Eye (tissue), 1 donor: Measurements from ENCODE around the gene PXN.
"Not testable (repeated sequence)": the region's sequence is repeated elsewhere in the genome, so short reads cannot be mapped to it uniquely, and the experiment has no call there.

ENCODE experiments used
- DNase-seq: peaks from one replicate; pipeline ENCODE4 v3.0.0-alpha.2; 2015

Gene PXN

DNA sequence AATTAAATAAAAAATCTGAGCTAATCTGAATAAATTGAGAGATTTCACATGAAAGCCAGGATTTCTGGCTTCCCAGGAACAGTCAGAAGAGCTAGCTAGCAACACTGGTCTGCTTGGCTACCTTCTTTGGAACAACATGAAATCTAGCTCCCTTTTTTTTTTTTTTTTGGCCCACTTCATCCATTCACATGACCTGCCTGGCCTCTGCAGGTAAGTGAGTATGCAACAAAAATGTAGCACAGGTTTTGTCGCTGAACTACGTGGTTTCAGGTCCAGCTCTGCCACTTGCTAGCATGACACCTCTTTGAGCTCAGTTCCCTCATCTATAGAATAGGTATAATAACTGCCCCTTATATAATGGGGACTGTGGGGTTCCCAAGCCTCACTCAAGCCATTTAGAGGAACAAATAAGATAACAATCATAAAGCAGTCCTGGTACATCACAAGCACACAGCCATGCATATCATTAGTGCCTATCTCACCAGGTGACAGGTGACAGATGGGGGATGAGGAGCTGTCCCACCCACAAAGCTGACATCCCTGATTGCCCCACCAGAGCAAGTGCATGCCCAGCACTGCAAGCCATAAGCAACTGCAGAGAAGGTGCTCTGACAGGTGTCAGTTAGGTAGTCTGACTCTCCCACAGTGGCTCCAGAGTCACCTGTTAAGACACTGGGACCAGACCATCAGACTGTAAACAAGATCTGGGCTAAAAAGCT is 25.6 kb downstream of the PXN start:
- no peak for DNase-seq

DNA sequence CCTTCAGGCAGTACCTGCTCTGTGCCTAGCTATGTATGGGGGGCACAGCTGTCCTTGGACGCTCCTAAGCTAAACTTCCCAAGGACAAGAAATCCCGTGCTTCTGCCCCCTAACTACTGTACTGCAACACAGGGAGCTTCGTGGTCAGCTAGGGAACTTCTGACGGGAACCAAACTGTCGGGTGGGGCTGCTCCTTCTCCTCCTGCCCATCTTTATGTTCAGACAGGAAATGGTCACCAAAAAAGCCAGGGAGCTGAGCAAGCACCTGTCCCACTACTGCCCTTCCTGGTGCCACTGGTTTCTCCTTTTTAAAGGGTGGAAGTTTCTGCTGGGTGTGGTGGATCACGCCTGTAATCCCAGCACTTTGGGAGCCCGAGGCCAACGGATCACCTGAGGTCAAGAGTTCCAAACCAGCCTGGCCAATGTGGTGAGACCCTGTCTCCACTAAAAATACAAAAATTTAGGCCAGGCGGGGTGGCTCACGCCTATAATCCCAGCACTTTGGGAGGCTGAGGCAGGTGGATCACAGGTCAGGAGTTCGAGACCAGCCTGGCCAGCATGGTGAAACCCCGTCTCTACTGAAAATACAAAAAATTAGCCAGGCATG is 26.6 kb downstream of the PXN start:
- no peak for DNase-seq

DNA sequence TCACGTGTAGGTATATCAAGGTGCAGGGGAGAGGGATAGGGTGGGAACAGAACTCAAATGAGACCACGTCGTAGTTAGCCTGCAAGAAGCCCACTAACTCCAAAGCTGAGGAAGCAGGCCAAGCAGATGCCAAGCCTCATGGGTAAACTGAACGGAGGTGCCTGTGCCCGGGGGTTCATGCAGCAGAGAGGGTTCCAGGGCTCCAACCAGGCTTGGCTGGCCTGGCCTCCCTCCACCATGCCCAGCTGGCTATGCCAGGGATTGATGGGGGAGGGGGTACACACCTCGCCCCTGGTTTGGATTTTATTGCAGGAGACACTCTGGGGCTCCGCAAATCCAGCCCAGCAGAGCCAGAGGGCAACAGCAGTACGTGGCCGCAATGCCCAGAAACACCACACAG is 27.3 kb downstream of the PXN start:
- DNase-seq = no peak

DNA sequence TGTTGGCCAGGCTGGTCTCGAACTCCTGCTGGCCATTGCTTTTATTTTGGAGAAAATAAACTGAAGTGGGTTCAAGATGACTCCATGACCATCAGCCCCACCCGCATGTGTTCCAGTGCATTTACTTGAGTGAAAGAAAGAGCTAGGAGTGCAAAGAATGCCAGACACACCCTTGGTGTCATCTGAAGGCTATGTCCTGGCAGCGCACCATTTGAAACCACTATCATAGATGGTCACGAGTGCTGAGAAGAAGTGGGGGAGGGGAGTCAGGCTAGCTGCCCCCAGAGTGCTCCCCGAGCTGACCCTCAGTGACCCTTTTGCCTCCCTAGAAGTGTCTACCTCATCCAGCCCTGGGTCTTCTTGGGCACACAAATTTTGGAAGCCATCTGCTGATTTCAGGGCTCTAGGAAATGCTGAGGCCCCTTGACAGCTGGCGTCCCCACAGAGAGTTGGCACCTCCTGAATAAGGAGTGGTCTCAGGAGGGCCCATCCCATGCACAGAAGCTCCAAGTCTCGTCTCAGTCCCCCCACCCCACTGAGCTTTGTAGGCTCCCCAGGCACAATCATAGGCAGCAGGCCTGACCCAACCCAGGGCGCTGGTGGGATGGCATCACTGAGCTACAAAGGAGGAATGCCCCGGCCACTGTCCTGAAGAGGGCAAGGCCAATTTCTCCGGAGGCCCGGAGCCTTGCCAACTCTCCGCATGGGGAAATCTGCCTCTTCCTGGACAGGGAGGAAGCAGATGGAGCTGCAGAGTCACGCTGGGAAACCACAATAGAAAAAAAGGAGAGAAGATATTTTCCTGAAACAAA is 28.0 kb downstream of the PXN start:
- no peak for DNase-seq

DNA sequence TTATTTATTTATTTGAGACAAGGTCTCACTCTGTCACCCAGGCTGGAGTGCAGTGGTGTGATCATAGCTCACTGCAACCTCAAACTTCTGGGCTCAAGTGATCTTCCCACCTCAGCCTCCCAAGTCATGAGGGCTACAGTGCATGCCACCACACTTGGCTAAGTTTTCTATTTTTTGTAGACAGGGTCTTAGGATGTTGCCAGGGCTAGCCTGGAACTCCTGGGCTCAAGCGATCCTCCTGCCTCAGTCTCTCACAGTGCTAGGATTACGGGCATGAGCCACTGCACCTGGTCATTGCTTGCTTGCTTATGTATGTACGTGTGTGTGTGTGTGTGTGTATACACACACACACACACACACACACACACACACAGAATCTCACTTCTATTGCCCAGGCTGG is 28.7 kb downstream of the PXN start:
- not testable (repeated sequence) for DNase-seq

DNA sequence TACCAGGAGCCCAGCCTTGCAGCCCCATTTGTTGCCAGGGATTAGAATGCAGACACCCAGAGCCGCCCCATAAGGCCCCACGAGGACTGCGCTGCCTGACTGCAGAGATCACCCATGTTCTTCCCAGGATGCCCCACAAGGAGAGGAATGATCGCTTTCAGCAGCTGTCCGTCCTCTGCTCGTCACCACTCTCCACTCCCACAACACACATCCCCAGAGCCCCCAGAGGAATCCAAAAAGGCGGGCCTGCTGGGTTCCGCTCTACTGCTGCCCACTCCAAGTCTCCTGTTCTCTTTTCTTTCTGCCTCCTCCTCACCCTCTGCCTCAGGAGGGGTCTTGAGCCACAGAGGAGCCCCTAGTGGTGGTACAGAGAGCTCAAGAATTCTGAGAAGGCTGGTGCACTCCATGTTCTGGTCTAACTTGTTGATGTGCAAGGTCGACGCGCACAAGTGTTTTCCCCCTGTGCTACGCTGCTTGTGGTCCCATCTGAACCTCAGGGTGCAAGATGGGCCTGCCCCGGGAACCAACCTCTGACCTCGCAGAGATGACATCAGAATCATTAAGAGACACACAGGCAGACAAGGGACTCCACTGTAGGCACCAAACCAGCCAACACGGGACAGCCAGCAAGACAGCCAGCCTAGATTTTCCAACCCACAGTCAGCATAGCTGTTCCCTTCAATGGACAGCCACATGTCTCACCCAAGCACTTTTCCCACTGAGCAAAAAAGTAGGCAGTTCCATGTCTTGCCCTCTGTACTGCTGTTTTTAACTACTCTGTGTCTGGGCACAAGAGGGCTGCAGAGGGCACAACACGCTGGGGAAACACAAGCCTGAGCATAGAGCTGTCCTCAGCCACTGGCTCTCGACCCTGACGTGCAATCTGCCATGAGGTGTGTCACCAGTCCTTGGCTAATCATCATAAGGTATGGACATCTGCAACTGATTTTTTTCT is 29.9 kb downstream of the PXN start:
- peak; percentile 75 for DNase-seq

DNA sequence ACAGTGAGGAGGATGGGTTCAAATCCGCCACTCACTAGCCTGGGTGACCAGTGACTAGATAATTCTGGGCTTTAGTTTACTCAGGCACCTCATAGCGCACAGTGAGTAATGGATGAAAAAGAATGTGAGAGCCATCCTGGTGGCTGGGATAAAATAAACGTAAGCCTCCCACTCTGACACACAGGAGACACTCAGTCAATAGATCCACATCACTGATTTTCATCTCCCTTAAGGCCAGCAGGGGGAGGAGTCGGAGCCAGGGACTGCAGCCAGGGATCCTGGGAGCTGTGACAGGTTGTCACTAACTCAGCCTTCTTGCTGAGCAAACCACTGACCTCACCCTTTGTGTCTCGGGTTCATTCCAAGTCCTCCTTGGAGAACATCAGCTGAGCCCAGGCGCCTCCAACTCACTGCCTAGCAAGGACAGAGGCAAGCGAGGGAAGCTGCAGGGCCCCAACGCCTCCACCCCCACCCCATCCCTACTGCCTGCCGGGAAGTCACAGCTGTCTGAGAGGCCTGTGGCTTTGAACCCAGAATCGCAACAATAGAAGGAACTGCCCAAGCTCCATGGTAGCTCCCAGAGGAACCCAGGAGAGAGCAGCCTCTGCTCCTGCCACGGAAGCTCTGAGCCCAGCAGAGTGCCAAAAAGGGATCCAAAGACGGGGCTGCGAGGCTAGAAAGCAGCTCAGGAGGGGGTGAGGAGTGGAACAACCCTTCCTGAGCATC is 30.7 kb downstream of the PXN start:
- peak; percentile 94 for DNase-seq

DNA sequence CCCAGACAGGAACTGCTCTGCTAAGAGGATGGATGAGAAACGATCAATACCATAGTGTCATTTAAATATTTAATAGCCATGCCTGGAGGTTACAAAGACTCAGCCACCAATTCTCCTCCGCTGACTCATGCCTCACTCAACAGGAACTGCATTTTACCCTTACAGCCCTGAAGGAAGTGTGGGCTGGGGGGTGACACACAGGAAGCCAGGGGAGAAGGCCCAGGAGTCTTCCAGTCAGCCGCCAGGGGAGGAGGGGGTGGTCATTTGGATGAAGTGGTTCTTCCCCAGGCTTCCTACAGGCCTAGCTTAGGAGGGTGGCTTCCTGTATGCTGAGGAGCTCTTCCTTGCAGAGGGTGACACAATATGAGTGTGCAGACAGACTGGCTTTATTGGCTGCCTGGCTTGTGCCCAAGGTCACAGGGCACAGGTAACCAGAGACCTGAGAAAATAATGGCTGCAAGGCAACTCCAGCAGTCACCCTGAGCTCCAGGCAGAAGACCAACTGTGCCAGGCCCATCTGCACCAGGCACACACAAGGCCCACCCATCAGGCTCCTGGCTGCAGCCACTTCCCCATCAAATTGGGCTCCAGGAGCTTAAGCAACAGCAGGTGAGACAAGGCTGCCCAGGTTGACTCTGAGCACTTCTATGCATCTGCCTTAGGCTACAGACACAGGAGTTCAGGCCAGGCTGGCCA is 34.1 kb downstream of the PXN start:
- peak; percentile 68 for DNase-seq

DNA sequence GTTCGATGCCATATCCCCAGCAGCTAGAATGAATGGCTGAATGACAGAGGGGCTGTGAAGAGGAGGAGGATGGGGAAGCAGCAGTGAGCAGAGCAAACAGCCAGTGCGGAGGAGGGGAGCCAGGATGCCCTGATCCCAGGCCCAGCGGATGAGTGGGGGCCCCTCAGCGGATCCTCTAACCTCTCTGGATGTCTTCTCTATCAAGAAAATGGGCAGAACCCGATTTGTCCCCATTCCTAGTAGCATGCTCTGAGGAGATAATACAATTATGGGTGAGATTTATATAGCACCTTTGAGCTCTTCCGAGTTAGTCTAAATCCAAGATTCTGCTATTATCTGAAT is 34.6 kb downstream of the PXN start:
- DNase-seq = no peak

DNA sequence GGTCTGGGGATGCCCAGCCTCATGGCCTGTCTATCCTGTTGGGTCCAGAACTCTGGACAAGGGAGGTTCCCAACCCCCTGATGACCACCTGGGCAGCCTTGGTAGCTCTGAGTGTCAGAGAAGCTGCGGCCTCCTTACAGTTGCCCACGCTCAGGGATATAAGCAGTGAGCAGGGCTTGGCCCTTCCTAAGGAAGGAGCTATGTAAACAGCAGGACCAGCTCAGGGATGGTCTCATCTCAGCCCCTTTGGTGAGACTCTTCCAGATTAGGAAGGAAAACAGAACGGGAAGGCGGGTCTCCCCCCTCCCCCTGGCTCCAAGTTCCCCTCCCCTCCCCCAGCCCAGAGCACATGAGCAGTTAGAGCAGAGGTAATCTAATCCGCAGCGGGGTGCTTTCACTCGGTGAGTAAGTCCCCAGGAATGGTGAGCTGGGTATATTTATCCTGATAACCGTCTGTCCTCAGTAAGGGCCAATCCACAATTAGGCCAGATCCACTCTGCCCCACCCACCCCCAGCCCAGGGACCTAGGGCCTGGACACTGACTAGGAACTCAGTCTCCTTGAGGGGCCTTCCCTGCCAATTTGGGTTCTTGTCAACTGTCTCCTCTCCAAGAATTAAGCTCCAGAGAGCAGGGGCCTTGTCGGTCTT is 35.1 kb downstream of the PXN start:
- DNase-seq = peak; percentile 88

DNA sequence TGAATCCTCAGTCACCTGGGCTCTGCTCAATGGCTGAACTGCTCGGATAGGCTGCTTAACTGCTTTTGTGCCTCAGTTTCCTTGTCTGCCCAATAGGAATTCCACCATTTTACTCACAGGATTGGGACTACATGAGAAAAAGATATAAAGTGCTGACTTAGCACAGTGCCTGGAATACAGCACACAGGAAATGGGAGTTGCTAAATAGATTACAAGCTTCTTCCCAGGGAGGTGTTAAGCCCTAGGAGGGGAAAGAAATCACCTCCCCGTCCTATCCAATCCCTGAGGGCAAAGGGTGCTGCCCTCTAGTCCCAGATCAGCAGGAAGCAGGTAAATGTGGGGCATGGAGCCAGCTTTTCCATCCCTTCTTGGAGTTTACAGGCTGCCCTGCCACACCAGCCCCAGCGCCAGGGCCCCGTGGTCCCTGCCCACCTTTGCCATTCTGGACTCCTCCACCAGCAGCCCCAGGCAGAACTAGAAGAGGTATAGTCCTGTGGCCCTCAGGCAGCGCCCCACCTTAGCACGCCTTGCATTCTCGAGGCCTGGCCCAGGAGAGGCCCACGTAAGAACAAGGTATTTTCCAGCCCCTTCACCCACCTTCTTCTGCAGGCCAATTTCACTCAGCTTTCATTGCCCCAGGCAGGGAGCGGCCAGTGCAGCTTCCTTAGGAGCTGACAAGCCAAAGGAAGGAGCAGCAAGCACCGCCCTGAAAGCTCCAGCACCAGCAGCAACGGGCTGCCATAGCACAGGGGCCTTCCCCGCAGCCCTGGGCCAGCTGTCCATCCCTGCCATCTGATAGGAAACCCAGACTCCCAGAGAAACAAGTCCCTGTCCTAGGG is 35.8 kb downstream of the PXN start:
- DNase-seq = no peak

DNA sequence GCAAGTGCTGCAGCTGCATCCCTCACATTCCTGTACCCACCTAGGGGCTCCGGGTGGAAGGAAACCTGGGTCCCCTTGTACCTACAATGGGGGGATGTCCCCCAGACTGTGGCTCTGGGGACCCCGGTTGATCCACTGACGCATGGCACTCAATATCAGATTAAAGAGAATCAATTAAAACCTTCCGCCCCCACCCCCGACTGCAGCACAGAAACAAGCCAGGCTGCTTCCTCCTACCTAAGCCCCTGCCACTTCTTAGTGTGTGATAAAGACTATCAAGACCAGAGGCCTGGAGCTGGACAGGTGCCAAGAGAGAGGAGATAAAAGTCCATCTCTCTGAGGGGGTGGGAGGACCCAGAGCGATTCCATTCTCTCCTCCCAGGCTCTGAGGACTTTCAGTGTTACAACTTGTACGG is 36.5 kb downstream of the PXN start:
- DNase-seq = no peak

DNA sequence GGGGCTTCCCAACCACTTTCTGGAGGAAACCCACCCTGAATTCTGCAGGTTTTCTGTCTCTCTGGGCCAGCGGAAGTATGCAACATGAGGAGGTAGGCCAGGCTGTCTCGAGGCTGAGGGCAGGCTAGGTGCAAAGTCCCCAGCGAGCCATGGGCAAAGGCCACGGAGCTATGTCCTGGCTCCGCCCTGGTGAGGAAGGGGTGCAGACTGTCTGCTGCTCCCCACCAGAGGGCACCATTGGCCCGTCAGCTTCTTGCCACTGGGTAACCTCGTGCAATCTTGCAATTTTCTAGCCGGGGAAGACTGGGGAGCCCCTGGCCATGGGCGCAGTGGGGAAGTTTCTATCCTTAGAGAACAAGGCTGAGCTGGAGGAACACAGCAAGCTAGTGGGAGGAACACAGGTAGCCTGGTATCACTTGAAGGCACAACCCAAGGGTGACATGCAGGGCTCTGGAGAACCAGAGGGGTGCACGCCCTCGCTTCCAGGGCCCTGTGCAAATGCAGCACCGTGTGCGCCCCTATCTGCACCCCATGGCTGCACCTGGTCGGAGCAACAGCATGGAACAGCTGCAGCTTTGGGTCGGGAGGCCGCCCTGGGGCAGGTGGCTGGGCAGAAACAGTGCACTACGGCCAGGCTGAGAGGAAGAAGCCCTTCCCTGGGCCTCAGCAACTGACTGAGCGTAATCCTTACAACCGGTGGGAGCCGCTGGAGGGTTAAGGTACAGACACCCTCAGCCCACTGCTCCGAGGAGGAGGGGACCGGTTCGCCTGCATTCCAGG is 37.0 kb downstream of the PXN start:
- peak; percentile 96 for DNase-seq

DNA sequence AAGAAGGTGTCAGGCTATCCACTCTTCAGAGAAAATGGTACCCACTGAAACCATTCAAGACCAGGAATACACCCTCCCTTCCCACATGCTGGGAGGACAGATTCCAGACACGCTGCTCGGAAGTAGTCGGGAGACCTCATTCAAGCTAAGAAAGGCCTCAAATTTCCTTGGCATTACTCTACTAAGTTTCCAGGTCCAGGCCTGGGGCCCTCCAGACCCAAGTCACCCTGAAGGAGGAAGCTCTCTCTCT is 37.6 kb downstream of the PXN start:
- DNase-seq = no peak

DNA sequence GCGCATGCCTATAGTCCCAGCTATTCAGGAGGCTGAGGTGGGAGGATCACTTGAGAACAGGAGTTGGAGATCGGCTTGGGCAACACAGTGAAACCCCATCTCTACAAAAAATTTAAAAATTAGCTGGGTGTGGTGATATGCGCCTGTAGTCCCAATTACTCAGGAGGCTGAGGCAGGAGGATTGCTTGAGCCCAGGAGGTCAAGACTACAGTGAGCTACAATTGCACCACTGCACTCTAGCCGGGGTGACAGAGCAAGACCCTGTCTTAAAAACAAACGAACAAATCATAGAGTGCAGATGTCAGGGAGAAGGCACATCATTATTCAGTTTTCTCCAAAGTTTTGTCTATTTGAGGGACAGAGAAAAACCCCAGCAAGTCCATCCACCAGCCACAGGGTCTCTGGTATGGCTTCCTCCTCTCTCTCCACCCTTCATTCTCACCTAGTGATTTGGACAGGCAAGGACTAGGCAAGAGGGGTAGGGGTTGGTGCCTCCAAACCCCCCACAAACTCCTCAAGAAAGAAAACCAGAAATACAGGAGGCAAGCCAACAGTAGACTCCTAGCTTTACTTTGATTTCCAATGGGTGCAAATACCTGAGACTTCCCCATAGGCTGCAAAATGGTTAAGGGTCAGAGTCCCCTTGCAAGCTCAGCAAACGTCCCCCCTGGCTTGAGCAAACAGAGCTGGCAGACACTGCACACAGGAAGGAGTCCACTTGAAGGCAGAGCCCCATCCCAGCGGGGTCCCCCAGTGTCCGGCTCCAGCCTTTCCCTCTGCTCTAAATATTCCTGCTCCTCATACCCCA is 38.1 kb downstream of the PXN start:
- DNase-seq = no peak

DNA sequence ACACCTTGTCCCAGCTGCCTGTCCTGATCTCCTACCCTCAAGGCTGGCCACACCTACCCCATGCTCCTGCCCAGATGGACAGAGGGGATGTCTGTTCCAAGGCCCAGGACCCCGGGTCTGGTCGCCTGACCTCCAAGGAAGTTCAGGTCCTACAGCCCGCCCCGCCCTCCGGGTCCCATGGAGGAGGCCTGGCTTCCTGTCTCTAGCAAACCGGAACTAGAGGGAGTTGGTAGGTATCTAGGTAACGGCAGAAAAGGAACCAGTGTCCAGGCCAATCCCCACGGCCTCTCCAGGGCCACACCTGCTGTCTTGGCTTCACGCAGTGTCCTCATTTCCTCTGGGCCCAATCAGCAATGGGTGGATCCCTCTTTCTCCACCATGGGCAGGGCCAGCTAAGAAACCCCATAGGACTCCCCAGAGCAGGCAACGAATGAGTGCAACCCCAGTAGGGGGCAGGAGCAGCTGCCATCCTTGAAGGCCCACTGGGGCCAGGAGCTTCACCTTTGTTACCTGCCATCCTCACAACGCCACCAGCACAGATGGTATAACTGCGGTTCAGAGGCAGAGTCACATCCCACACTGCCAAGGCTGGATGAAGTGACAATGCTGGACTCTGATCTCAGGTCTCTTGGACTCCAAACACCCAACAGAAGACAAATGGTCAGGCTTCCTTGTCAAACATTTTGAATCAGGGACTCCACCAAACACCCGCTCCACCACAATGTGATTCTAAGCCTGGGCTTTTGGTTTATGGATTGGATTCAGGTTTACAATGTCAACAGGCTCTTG is 39.5 kb downstream of the PXN start:
- no peak for DNase-seq

DNA sequence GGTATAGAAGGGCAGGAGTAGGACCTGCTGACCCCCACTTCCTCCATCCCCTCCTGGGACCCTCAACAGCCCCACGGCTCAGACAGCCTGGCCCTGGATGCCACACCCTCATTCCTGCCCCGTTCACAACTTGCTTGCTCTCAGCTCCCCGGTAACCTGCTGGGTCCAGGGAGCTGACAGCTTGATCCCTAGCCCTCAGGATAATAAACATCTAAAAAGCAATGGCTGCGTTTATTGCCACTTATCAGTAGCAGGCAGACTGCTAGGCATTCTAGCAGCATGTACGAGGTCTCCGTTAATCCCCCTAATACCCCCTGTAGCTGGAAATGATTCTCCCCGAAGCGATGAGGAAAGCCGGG is 40.4 kb downstream of the PXN start:
- no peak for DNase-seq
